Endothelial cell of umbilical vein (primary cell): ENCODE data around the gene GRK1. TPM values are rescaled to one million over a fixed set of nuclear protein-coding genes. Genes with fewer than 3 reads are reported as not detected.

Experiments used
- BruUV-seq: library from RNA; stranded (reverse); fragments of 400-500 nt; replicated peaks from 2 replicates; lab custom pipeline; 2021; lab: Mats Ljungman, UMichigan
- CTCF ChIA-PET: fragments of 300-600, 350-600 bp; sonication (Branson Sonifier 250); formaldehyde crosslinking; loops from one replicate; lab custom pipeline; 2021; ENCODE audit warnings: antibody characterized with exemption, inconsistent platforms; lab: Charles Lee
- POLR2A ChIA-PET: fragments of 300-600, 350-600 bp; sonication (Branson Sonifier 250); formaldehyde crosslinking; loops from one replicate; lab custom pipeline; 2021; ENCODE audit warnings: antibody characterized with exemption, inconsistent platforms; lab: Charles Lee
- DNase-seq: peaks from one replicate; pipeline ENCODE4 v3.0.0-alpha.2; 2011; ENCODE audit warnings: low read depth, low spot score
- FAIRE-seq: peaks from 2 replicates; lab custom pipeline; 2011; peaks lifted over from hg19 to GRCh38; lab: Jason Lieb, UNC
- H2AFZ ChIP-seq: 2 replicates; pipeline ENCODE4 v1.6.0; 2012; ENCODE audit warnings: low read depth, low read length, control low read depth, inconsistent platforms
- H3K27ac ChIP-seq: 2 replicates; pipeline ENCODE4 v1.5.1; 2011; ENCODE audit warnings: low read depth, mild to moderate bottlenecking, control low read depth, low read length, moderate library complexity; ENCODE audit not compliant: insufficient read depth
- H3K27me3 ChIP-seq, 2 experiments: 2 replicates each; pipeline versions ENCODE4 v1.6.0 to v1.6.1; 2011; ENCODE audit warnings: low read length in 2 of 2, mixed read lengths in 1 of 2; ENCODE audit not compliant: control insufficient read depth in 2 of 2, insufficient read depth in 2 of 2
- H3K36me3 ChIP-seq, 2 experiments: 2 replicates in 1 of 2; 3 replicates in 1 of 2; pipeline ENCODE4 v1.5.1; 2011; ENCODE audit warnings: low read length in 2 of 2, mild to moderate bottlenecking in 1 of 2, moderate library complexity in 1 of 2; ENCODE audit not compliant: control insufficient read depth in 2 of 2, insufficient read depth in 2 of 2; ENCODE audit errors: extremely low read depth in 1 of 2
- H3K4me1 ChIP-seq: 3 replicates; pipeline ENCODE4 v1.5.1; 2011; ENCODE audit warnings: mild to moderate bottlenecking, low read length; ENCODE audit not compliant: control insufficient read depth, insufficient read depth; ENCODE audit errors: extremely low read depth
- H3K4me2 ChIP-seq: 2 replicates; pipeline ENCODE4 v1.6.1; 2011; ENCODE audit warnings: low read length, control low read depth, mixed read lengths; ENCODE audit not compliant: insufficient read depth
- H3K4me3 ChIP-seq, 3 experiments: fragments of 200-600 bp in 1 of 3; sonication (generic), shearing (Covaris generic) in 1 of 3; replicated peaks in 1 of 3; 2 replicates each; pipeline ENCODE4 v1.5.1; 2011 to 2016; ENCODE audit warnings: control low read depth in 3 of 3, low read length in 3 of 3, mild to moderate bottlenecking in 2 of 3, inconsistent platforms in 1 of 3, low read depth in 1 of 3, moderate library complexity in 1 of 3; ENCODE audit not compliant: insufficient read depth in 1 of 3
- H3K79me2 ChIP-seq: 2 replicates; pipeline ENCODE4 v1.6.0; 2012; ENCODE audit warnings: low read length, inconsistent platforms; ENCODE audit not compliant: control insufficient read depth, insufficient read depth
- H3K9ac ChIP-seq: replicated peaks from 2 replicates; pipeline ENCODE3; 2011; ENCODE audit warnings: low read length, control low read depth; ENCODE audit not compliant: insufficient read depth; ENCODE audit errors: extremely low read depth
- H3K9me1 ChIP-seq: replicated peaks from 3 replicates; pipeline ENCODE4 v1.6.0; 2011; ENCODE audit warnings: mild to moderate bottlenecking, low read length; ENCODE audit not compliant: control insufficient read depth, insufficient read depth; ENCODE audit errors: extremely low read depth
- H3K9me3 ChIP-seq: replicated peaks from 2 replicates; pipeline ENCODE4 v1.5.1; 2012; ENCODE audit warnings: low read length, inconsistent platforms; ENCODE audit not compliant: control insufficient read depth, insufficient read depth
- H4K20me1 ChIP-seq: replicated peaks from 2 replicates; pipeline ENCODE3; 2011; ENCODE audit warnings: mild to moderate bottlenecking, low read length; ENCODE audit not compliant: control insufficient read depth, insufficient read depth; ENCODE audit errors: extremely low read depth
- EZH2 ChIP-seq: IDR thresholded peaks from 2 replicates; pipeline ENCODE4 v1.6.1; 2012; ENCODE audit warnings: borderline replicate concordance, low read depth, mild to moderate bottlenecking, moderate library complexity, low read length, inconsistent platforms; ENCODE audit not compliant: severe bottlenecking
- FOS ChIP-seq: IDR thresholded peaks from 2 replicates; pipeline ENCODE4 v1.6.1; 2011; ENCODE audit warnings: mild to moderate bottlenecking, low read length, moderate library complexity, borderline replicate concordance; ENCODE audit not compliant: insufficient read depth
- GATA2 ChIP-seq: IDR thresholded peaks from 2 replicates; pipeline ENCODE4 v1.7.0; 2011; ENCODE audit warnings: low read depth, mild to moderate bottlenecking, moderate library complexity, mixed read lengths, low read length; ENCODE audit not compliant: insufficient read length, insufficient read depth
- JUN ChIP-seq: IDR thresholded peaks from 2 replicates; pipeline ENCODE4 v1.6.1; 2011; ENCODE audit warnings: borderline replicate concordance, low read depth; ENCODE audit not compliant: insufficient read length, insufficient read depth
- MYC ChIP-seq: IDR thresholded peaks from one replicate; pipeline ENCODE4 v1.6.1; 2011; ENCODE audit warnings: mild to moderate bottlenecking, low read depth, low read length
- POLR2A ChIP-seq: IDR thresholded peaks from 2 replicates; pipeline ENCODE4 v1.6.1; 2012; ENCODE audit warnings: low read depth, mild to moderate bottlenecking, control low read depth, low read length
- dilution Hi-C: fragments of 300-500 bp; cut with MboI; formaldehyde crosslinking; loops from one replicate; pipeline ENCODE4 v1.15.0; 2019; ENCODE audit warnings: low sequenced_read_pairs; ENCODE audit not compliant: extremely low pct_ligation_motif_present
- intact Hi-C: fragments of 100-400 bp; cut with micrococcal nuclease; formaldehyde crosslinking; loops from one replicate; pipeline ENCODE4 v1.10.0; 2022
- polyA plus RNA-seq, 4 experiments: library from polyadenylated mRNA; depleted of rRNA in 3 of 4; stranded (reverse) in 3 of 4; unstranded in 1 of 4; fragments of >200 nt; gene quantifications; 2 replicates each; pipeline versions ENCODE4 v1.2.1 to v1.2.3, GENCODE V29; 2011 to 2012; ENCODE audit warnings: missing spikeins in 1 of 4
- total RNA-seq: library from RNA; stranded (reverse); gene quantifications from 2 replicates; pipeline ENCODE4 v1.2.3, GENCODE V29; 2021
- TF ChIP-seq, protein P1 (sequence below): IDR thresholded peaks from 2 replicates; pipeline ENCODE4 v1.6.1; 2011; ENCODE audit not compliant: insufficient read depth, insufficient read length
- TF ChIP-seq, protein P2 (sequence below), 2 donors: IDR thresholded peaks; 1 replicate in 1 of 2; 2 replicates in 1 of 2; pipeline ENCODE4 v1.5.1; 2011; ENCODE audit warnings: low read length in 2 of 2, mild to moderate bottlenecking in 2 of 2, moderate library complexity in 2 of 2, control low read depth in 1 of 2, inconsistent platforms in 1 of 2, low read depth in 1 of 2; ENCODE audit not compliant: insufficient read depth in 1 of 2; ENCODE audit errors: extremely low read depth in 1 of 2

The GRK1 gene
- total and polyA plus RNA-seq, 2 donors (not counting 3 experiments of a cell fraction or from before 2014, with no cell fraction given): not detected

GRCh38 chr13:113651511-113652403 is 15.3 kb upstream of the GRK1 start:
- H3K79me2 ChIP-seq: no peaks in the 10 kb centered on the region
- H3K9me1 ChIP-seq: no peaks in the 10 kb centered on the region
- no TSS peak for BruUV-seq
- H3K27ac ChIP-seq: no peak overlapping the region
- FAIRE-seq (no peak), DNase-seq (no peak)
- dilution Hi-C loops: no loop called here
- CTCF ChIA-PET: interaction anchor here (1.5 kb wide), 1 partner anchor 75 kb away, joined by 3 read pairs; no protein-coding TSS in a partner anchor
- H3K9ac ChIP-seq: no peak overlapping the region
- H3K27me3 ChIP-seq: no peaks in the 10 kb centered on the region
- TF ChIP-seq EZH2 (no peak), JUN (no peak), FOS (no peak), GATA2 (no peak), MYC (no peak), POLR2A (no peak)
- TF ChIP-seq, protein P1, sequence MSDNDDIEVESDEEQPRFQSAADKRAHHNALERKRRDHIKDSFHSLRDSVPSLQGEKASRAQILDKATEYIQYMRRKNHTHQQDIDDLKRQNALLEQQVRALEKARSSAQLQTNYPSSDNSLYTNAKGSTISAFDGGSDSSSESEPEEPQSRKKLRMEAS: no peak
- TF ChIP-seq, protein P2, sequence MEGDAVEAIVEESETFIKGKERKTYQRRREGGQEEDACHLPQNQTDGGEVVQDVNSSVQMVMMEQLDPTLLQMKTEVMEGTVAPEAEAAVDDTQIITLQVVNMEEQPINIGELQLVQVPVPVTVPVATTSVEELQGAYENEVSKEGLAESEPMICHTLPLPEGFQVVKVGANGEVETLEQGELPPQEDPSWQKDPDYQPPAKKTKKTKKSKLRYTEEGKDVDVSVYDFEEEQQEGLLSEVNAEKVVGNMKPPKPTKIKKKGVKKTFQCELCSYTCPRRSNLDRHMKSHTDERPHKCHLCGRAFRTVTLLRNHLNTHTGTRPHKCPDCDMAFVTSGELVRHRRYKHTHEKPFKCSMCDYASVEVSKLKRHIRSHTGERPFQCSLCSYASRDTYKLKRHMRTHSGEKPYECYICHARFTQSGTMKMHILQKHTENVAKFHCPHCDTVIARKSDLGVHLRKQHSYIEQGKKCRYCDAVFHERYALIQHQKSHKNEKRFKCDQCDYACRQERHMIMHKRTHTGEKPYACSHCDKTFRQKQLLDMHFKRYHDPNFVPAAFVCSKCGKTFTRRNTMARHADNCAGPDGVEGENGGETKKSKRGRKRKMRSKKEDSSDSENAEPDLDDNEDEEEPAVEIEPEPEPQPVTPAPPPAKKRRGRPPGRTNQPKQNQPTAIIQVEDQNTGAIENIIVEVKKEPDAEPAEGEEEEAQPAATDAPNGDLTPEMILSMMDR (IDR thresholded peaks at IDR 0.05; ENCODE audit: extremely low read depth in 1 of 2, insufficient read depth in 1 of 2, low read depth in 1 of 2, low read length in 2 of 2): no peak
- no peaks in the 10 kb centered on the region for H3K4me1 ChIP-seq
- intact Hi-C loops: no loop called here
- H3K36me3 ChIP-seq: no peaks in the 10 kb centered on the region
- H3K9me3 ChIP-seq: no peaks in the 10 kb centered on the region
- no peak overlapping the region for H2AFZ ChIP-seq
- H3K4me3 ChIP-seq: no peak overlapping the region
- no peaks in the 10 kb centered on the region for H4K20me1 ChIP-seq
- POLR2A ChIA-PET: no interaction called here
- no peak overlapping the region for H3K4me2 ChIP-seq
